A549 (cell line): ENCODE measurements around the gene EXOC2.

ENCODE experiments used
- EP300 ChIP-seq, 2 experiments: fragments of >200 bp; sonication (Bioruptor Twin); formaldehyde crosslinking; IDR thresholded peaks; 2 replicates in 1 of 2; 3 replicates in 1 of 2; pipeline ENCODE4 v1.6.1; 2016 to 2017
- HOXB13 ChIP-seq: fragments of 250-450 bp; sonication (Bioruptor Pico); IDR thresholded peaks from 2 replicates; pipeline ENCODE4 v1.5.0; 2020; ENCODE audit warnings: low read depth, mild to moderate bottlenecking, moderate library complexity
- RAD21 ChIP-seq, 2 experiments: fragments of >200 bp in 1 of 2; sonication (Bioruptor Twin) in 1 of 2; formaldehyde crosslinking in 1 of 2; IDR thresholded peaks in 1 of 2; conservative IDR thresholded peaks in 1 of 2; 2 replicates in 1 of 2; 3 replicates in 1 of 2; pipeline ENCODE4 v1.6.1; 2012 to 2018; ENCODE audit warnings: inconsistent platforms in 1 of 2
- RNF2 ChIP-seq: fragments of 200-600 bp; sonication (generic); IDR thresholded peaks from 2 replicates; pipeline ENCODE4 v1.6.1; 2016; ENCODE audit warnings: low read depth, mild to moderate bottlenecking, antibody characterized with exemption, moderate library complexity, borderline replicate concordance
- TP53 ChIP-seq: fragments of 250-450 bp; sonication (Bioruptor Pico); IDR thresholded peaks from 2 replicates; pipeline ENCODE4 v1.5.0; 2021; ENCODE audit warnings: mild to moderate bottlenecking, moderate library complexity
- TF ChIP-seq, protein P1 (sequence below): fragments of >200 bp; sonication (Bioruptor Twin); formaldehyde crosslinking; IDR thresholded peaks from 3 replicates; pipeline ENCODE4 v1.5.1; 2016
- TF ChIP-seq, protein P2 (sequence below): fragments of 200-600 bp; sonication (generic); IDR thresholded peaks from 2 replicates; pipeline ENCODE4 v1.6.1; 2016; ENCODE audit warnings: antibody characterized with exemption, mild to moderate bottlenecking, moderate library complexity

DNA sequence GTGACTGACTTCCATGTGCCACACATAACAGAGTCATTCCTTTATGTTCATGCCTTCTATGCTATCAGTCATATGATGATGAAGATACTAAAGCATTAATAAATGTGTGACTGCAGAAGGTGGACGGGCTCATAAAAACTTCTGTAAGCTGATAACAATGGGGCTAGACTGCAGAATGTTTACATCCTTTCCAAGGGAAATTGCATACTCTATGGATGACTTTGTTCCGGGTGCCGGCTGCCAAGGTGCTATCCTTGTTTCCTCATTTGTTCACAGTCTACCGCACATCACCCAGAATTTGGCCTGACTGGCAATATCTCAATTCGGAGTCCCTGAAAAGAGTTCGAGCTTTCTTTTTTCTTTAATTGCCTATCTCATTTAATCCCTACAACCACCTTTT is 121.0 kb downstream of the EXOC2 start:
- TF ChIP-seq EP300 (IDR thresholded peaks at IDR 0.05) (no peak), TP53 (no peak), RAD21 (conservative IDR thresholded peaks at IDR 0.05 in 1 of 2, IDR thresholded peaks at IDR 0.05 in 1 of 2) (no peak), RNF2 (no peak), HOXB13 (CRISPR knock-in tag) (no peak)
- TF ChIP-seq, protein P1, sequence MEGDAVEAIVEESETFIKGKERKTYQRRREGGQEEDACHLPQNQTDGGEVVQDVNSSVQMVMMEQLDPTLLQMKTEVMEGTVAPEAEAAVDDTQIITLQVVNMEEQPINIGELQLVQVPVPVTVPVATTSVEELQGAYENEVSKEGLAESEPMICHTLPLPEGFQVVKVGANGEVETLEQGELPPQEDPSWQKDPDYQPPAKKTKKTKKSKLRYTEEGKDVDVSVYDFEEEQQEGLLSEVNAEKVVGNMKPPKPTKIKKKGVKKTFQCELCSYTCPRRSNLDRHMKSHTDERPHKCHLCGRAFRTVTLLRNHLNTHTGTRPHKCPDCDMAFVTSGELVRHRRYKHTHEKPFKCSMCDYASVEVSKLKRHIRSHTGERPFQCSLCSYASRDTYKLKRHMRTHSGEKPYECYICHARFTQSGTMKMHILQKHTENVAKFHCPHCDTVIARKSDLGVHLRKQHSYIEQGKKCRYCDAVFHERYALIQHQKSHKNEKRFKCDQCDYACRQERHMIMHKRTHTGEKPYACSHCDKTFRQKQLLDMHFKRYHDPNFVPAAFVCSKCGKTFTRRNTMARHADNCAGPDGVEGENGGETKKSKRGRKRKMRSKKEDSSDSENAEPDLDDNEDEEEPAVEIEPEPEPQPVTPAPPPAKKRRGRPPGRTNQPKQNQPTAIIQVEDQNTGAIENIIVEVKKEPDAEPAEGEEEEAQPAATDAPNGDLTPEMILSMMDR, result no peak
- TF ChIP-seq, protein P2, sequence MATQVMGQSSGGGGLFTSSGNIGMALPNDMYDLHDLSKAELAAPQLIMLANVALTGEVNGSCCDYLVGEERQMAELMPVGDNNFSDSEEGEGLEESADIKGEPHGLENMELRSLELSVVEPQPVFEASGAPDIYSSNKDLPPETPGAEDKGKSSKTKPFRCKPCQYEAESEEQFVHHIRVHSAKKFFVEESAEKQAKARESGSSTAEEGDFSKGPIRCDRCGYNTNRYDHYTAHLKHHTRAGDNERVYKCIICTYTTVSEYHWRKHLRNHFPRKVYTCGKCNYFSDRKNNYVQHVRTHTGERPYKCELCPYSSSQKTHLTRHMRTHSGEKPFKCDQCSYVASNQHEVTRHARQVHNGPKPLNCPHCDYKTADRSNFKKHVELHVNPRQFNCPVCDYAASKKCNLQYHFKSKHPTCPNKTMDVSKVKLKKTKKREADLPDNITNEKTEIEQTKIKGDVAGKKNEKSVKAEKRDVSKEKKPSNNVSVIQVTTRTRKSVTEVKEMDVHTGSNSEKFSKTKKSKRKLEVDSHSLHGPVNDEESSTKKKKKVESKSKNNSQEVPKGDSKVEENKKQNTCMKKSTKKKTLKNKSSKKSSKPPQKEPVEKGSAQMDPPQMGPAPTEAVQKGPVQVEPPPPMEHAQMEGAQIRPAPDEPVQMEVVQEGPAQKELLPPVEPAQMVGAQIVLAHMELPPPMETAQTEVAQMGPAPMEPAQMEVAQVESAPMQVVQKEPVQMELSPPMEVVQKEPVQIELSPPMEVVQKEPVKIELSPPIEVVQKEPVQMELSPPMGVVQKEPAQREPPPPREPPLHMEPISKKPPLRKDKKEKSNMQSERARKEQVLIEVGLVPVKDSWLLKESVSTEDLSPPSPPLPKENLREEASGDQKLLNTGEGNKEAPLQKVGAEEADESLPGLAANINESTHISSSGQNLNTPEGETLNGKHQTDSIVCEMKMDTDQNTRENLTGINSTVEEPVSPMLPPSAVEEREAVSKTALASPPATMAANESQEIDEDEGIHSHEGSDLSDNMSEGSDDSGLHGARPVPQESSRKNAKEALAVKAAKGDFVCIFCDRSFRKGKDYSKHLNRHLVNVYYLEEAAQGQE, result no peak
